Lower leg skin (tissue), 3 donors: ENCODE results near the gene ENDOG.

Experiments used
- POLR2A ChIP-seq, 2 donors: fragments of 450-650 bp; IDR thresholded peaks; one replicate each; pipeline ENCODE4 v1.6.1; 2016 to 2017; ENCODE audit warnings: antibody characterized with exemption in 2 of 2, mild to moderate bottlenecking in 1 of 2, moderate library complexity in 1 of 2
- TF ChIP-seq, protein P1 (sequence below), 3 donors: fragments of 450-650 bp; IDR thresholded peaks; one replicate each; pipeline ENCODE4 v1.5.1; 2016; ENCODE audit warnings: antibody characterized with exemption in 3 of 3, mild to moderate bottlenecking in 3 of 3, moderate library complexity in 2 of 3

DNA sequence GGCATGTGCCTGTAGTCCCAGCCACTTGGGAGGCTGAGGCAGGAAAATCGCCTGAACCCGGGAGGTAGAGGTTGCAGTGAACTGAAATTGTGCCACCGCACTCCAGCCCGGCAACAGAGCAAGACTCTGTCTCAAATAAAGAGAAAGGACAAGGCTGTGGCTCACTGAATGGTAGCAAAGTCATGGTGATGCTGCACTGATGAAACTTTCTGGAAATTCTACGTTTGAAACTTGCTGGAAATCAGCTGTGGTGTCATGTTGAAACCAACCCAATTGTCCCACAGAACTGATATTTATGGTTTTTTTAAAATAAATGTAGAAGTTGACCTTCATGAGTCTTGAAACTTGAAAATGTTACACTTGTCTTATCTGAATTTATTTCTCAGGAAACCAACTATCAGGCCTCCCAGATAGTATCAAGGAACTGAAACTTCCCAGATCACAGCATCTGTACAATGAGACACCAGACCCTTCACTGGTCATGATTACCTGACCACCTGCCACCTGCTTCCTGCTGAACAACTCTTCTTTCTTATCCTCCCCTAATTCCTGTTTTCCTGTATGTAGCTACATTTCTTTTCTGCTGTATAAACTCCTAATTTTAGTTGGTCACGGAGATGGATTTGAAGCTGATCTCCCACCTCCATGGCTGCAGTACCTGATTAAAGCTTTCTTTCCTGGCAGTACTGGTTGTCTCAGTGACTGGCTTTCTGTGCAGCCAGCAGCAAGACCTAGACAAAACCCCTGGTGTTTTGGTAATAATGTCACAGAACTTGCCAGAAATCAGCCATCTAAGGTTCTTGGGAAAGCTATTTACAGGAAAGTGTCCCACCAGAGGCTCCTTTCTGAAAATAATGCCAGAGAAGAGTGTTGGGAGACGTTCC is 36.9 kb upstream of the ENDOG start:
- TF ChIP-seq, protein P1, sequence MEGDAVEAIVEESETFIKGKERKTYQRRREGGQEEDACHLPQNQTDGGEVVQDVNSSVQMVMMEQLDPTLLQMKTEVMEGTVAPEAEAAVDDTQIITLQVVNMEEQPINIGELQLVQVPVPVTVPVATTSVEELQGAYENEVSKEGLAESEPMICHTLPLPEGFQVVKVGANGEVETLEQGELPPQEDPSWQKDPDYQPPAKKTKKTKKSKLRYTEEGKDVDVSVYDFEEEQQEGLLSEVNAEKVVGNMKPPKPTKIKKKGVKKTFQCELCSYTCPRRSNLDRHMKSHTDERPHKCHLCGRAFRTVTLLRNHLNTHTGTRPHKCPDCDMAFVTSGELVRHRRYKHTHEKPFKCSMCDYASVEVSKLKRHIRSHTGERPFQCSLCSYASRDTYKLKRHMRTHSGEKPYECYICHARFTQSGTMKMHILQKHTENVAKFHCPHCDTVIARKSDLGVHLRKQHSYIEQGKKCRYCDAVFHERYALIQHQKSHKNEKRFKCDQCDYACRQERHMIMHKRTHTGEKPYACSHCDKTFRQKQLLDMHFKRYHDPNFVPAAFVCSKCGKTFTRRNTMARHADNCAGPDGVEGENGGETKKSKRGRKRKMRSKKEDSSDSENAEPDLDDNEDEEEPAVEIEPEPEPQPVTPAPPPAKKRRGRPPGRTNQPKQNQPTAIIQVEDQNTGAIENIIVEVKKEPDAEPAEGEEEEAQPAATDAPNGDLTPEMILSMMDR (IDR thresholded peaks at IDR 0.05): no peak
- no peak for TF ChIP-seq POLR2A (IDR thresholded peaks at IDR 0.05)
